ENCODE data around the gene SMIM32. TPM values are rescaled to one million over a fixed set of nuclear protein-coding genes. Genes with fewer than 3 reads are reported as not detected.

Gene SMIM32
- total RNA-seq, 1 donor from 2014 or later, result 0.08 TPM

GRCh38 chr5:136182618-136183017, 10.3 kb downstream of the SMIM32 start:
- no peak overlapping the region for H3K4me3 ChIP-seq (ENCODE audit: low read depth, low read length)
- peaks cover 2% of the 10 kb centered on the region for H3K36me3 ChIP-seq (ENCODE audit: control insufficient read depth, insufficient read depth, low read length)
- no peak for DNase-seq (ENCODE audit: low read depth)
- TF ChIP-seq CTCF (IDR thresholded peaks at IDR 0.05; ENCODE audit: insufficient read depth, low read length, poor library complexity, severe bottlenecking), result no peak
- no peaks in the 10 kb centered on the region for H3K27me3 ChIP-seq (ENCODE audit: control insufficient read depth, insufficient read depth, low read length)

DNA sequence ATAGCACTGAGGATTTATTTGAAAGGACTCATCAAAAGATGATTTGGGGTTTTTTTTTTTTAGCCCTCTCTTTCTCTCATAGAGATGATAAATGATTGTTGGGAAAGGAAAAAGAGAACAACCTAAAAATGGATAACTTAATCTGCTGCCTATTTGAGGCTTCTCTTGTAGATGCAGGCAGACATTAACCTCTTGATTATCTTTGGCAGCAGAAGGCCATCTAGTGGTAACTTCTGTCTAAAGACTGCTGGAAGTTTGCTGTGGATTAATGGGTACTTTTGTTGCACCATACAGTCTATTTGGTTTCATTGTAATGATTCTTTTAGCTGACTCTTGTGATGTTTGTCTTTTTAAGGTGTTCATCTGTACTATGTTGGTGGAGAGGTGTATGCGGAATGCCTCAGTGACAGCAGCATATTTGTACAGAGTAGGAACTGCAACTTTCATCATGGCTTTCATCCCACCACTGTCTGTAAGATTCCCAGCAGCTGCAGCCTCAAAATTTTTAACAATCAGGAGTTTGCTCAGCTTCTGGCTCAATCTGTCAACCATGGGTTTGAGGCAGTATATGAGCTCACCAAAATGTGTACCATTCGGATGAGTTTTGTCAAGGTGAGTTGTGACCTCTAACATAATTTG, 18.8 kb downstream of the SMIM32 start:
- no peaks in the 10 kb centered on the region for H3K27me3 ChIP-seq (ENCODE audit: control insufficient read depth, insufficient read depth, low read length)
- DNase-seq (ENCODE audit: low read depth), result peak; percentile 28
- peak; percentile 64 for TF ChIP-seq CTCF (IDR thresholded peaks at IDR 0.05; ENCODE audit: insufficient read depth, low read length, poor library complexity, severe bottlenecking)
- no peak overlapping the region for H3K4me3 ChIP-seq (ENCODE audit: low read depth, low read length)
- H3K36me3 ChIP-seq (ENCODE audit: control insufficient read depth, insufficient read depth, low read length), result peaks cover 2% of the 10 kb centered on the region

- Histone ChIP-seq H3K27me3 (ENCODE audit: control insufficient read depth, insufficient read depth, low read length) (no peaks in the 10 kb centered on the region), H3K36me3 (ENCODE audit: control insufficient read depth, insufficient read depth, low read length) (peaks cover under 1% of the 10 kb centered on the region)
Measured at GRCh38 chr5:136169218-136169617, 23.7 kb downstream of the SMIM32 start.

GRCh38 chr5:136166909-136167308, 26.1 kb downstream of the SMIM32 start:
- no peaks in the 10 kb centered on the region for H3K27me3 ChIP-seq (ENCODE audit: control insufficient read depth, insufficient read depth, low read length)
- H3K4me3 ChIP-seq (ENCODE audit: low read depth, low read length), result no peak overlapping the region
- no peak for DNase-seq (ENCODE audit: low read depth)
- H3K36me3 ChIP-seq (ENCODE audit: control insufficient read depth, insufficient read depth, low read length), result no peaks in the 10 kb centered on the region
- no peak for TF ChIP-seq CTCF (IDR thresholded peaks at IDR 0.05; ENCODE audit: insufficient read depth, low read length, poor library complexity, severe bottlenecking)

More at GRCh38 chr5:136169218-136169617, 23.7 kb downstream of the SMIM32 start:
- no peak for TF ChIP-seq CTCF (IDR thresholded peaks at IDR 0.05; ENCODE audit: insufficient read depth, low read length, poor library complexity, severe bottlenecking)
- H3K4me3 ChIP-seq (ENCODE audit: low read depth, low read length), result no peak overlapping the region
- no peak for DNase-seq (ENCODE audit: low read depth)

DNA sequence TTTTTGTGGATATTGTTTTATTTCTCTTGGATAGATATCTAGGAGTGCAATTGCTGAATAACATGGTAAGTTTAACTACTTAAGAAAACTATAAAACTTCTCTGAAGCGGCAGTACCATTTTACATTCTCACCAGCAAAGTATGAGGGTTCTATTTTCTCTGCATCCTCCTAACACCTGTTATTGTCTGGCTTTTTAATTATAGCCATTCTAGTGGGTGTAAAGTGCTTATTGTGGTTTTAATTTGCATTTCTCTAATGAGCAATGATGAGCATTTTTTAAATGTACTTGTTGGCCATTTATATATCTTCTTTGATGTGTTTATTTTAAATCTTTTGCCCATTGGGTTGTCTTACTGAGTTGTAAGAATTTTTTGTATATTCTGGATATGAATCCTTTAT, 28.7 kb downstream of the SMIM32 start:
- DNase-seq (ENCODE audit: low read depth), result no peak
- TF ChIP-seq CTCF (IDR thresholded peaks at IDR 0.05; ENCODE audit: insufficient read depth, low read length, poor library complexity, severe bottlenecking), result no peak
- Histone ChIP-seq H3K27me3 (ENCODE audit: control insufficient read depth, insufficient read depth, low read length) (no peaks in the 10 kb centered on the region), H3K36me3 (ENCODE audit: control insufficient read depth, insufficient read depth, low read length) (no peaks in the 10 kb centered on the region), H3K4me3 (ENCODE audit: low read depth, low read length) (no peak overlapping the region)

DNA sequence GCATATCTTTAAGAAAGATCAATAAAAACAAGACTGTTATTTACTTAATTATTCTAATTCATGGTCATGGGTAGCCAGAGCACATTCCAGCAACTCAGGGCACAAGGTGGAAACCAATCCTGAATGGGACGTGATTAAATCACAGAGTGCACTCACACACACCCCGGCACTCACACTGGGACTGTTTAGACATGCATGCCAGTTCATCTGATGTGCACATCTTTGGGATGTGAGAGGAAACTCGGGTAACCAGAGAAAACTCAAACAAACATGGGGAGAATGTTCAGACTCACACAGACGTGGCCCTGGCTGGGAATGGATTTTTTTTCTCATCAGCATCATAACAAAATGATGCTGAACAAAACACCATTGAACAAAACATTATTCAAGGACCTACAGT, 31.0 kb downstream of the SMIM32 start:
- Histone ChIP-seq H3K36me3 (ENCODE audit: control insufficient read depth, insufficient read depth, low read length) (no peaks in the 10 kb centered on the region), H3K27me3 (ENCODE audit: control insufficient read depth, insufficient read depth, low read length) (no peaks in the 10 kb centered on the region), H3K4me3 (ENCODE audit: low read depth, low read length) (no peak overlapping the region)
- TF ChIP-seq CTCF (IDR thresholded peaks at IDR 0.05; ENCODE audit: insufficient read depth, low read length, poor library complexity, severe bottlenecking), result no peak
- DNase-seq (ENCODE audit: low read depth), result no peak
